ENCODE measurements around the gene MAP2K1.
"Not testable (repeated sequence)": the region's sequence is repeated elsewhere in the genome, so short reads cannot be mapped to it uniquely, and the experiment has no call there.

Gene MAP2K1

DNA sequence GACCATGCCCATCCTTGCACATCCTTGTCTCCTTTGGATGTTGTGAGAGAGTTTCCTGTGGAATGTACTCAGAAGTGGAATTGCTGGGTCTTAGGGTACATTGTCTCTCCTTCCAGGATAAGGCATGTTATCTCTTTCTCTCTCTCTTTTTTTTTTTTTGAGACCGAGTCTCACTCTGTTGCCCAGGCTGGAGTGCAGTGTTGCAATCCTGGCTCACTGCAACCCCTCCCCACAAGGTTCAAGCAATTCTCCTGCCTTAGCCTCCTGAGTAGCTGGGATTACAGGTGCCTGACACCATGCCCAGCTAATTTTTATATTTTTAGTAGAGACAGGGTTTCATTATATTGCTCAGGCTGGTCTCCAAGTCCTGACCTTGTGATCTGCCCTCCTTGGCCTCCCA, 6.3 kb downstream of the MAP2K1 start:
- DNase-seq (ENCODE audit: low read depth in 2 of 2): not testable (repeated sequence)

DNA sequence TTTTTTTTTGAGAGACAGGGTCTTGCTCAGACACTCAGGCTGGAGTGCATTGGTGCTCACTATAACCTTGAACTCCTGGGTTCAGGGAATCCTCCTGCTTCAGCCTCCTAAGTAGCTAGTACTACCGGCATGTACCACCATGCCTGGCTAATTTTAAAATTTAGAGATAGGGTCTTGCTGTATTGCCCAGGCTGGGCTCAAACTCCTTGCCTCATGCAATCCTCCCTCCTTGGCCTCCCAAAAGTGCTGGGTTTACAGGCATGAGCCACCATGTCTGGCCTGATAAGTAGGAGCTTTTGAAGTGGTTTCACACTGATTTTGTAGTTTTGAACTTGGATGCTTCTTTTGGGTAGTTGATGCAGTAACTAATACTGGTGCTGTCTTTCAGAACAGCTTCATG, 7.8 kb downstream of the MAP2K1 start:
- no peak for DNase-seq (ENCODE audit: low read depth in 2 of 2)

DNA sequence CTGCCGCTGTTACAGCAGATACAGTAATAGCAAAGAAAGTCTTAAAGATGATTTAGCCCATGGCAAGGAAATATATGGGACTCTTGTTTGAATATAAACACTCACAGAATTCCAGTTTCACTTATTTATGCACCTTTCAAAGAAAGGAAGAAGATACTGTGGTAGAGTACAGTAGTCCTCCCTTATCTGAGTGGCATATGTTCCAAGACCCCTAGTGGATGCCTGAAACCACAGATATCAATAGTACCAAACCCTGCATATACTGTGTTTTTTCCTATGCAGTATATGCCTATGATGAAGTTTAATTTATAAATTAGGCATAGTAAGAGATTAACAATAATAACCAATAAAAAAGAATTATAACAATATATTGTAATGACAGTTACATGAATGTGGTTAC, 8.2 kb downstream of the MAP2K1 start:
- DNase-seq (ENCODE audit: low read depth in 2 of 2): no peak

DNA sequence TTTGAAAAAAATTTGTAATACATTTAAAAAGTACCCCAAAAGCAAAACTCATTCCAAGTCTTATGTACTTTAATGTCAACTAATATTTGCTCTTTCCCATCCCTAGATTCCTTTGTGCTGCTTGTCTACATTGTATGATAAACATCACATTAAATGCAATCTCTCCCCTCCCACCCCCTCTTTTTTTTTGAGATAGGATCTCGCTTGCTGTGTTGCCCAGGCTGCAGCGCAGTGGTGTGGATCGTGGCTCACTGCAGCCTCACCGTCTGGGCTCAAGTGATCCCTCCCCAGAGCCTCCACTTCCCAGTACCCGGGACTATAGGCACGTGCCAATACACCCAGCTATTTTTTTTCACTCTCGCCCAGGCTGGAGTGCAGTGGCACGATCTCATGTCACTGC, 12.6 kb downstream of the MAP2K1 start:
- no peak for DNase-seq (ENCODE audit: low read depth in 2 of 2)

DNA sequence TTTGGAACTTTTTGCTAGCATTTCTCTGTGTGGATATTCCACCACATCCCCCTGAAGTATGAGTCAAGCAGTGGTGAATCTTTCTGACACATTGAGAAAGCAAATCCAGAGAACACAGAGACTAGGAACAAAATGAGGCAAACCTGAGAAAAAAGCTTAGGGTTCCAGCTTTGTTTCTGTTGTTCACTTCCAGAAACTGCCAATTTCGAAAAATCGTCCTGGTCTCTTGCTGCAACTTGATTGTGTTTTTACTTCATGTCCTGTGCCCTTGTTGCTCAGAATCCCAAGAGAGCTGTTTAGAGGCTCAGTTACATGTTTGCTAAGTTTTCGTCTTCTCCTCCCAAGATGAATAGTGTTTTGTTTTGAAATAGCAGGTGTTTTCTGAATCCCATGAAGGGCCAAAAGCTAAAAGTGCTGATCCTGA, 13.7 kb downstream of the MAP2K1 start:
- DNase-seq (ENCODE audit: low read depth in 2 of 2): no peak

DNA sequence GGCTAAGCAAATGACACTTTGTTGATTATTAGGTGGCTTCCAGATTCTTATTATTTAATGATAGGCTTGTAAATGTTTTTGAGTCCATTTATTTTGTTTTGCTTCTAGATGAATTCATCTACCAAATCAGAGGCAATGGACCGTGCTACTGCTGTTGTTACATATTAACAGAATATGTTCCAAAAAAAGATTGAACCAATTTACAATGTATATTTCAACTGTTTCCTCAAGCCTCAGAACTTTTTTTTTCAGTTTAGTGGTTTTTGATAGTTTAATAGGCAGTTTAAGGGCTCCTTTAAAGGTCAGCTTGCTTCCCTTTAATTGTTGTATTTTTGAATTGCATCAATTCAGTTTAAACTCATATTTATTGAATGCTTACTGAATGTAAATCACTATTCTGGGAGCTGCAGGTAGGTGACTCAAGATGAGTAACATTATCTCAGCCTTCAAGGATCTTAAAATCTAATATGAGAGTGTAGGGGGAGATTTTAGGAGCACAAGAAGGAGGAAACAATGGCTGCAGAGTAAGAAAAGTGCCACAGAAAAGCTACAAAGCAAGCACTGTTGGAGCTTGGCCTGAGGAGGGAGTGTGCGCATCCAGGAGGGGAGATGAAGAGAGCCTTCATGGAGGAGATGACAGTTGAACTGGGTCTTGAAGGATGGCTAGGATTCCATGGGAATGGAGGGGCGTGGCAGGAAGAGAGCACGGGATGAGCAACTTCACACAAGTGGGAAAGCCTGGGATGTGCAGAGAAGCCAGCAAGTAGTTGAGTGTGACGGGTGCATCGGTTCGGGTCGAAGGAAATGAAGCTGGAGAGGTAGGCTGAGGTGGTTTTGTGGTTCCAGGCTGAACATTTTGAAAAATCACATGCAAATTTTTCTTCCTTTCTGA, 14.7 kb downstream of the MAP2K1 start:
- DNase-seq (ENCODE audit: low read depth in 2 of 2): no peak

DNA sequence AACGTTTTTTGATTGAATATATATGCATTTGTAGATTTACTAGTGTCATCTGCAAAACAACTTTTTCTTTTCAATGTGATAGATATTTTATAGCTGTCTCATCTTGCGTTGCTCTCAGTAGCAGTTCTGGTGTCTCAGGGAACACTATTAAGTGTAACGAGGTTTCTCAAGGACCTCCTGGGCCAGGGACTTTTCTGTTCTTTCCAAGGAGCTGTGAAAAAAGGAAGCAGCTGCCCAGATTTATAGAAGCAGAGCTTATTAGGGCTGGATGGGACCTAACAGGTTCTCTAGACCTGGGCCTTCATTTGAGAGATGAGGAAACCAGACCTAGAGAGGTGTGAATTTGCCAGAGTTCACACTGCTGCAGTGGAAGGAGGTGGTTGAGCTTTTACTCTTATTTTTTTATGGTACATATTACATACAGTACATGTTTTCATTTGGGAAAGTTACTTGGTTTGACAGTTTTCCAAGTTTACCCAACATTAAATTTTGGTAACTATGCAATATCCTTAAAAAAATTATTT, 16.1 kb downstream of the MAP2K1 start:
- no peak for DNase-seq (ENCODE audit: low read depth in 2 of 2)

DNA sequence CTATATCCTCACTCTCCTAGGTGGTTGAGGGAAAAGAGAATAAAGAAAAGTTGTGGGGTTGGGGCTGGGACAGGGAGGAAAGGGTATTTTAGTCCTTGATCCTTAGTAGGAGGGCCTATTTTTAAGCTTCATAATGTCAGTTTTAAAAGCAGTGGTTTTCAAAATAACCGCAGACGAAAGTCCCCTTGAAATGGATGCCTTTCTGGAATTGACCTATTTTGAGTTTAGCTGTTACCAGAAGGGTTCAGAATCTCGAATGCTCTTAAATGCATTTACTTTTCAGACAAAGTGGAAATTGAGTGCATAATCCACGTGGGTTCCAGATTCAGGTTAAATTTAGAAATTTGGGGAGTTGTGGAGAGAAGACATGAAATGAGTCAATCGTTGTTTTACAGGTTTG, 16.6 kb downstream of the MAP2K1 start:
- no peak for DNase-seq (ENCODE audit: low read depth in 2 of 2)

DNA sequence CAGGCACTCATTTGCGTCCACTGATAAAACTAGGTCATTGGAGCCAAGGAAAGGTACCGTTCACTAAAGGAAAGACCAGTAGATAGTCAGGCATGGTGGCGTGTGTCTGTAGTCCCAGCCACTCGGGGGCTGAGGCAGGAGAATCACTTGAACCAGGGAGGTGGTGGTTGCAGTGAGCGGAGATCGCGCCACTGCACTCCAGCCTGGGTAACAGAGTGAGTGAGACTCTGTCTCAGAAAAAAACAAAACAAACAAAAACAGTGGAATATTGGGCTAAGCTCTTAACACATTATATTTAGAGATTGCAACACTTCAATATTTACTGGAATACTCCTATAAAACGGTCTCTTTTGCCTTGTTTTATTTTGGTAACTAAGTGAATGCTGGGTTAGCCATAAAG, 17.4 kb downstream of the MAP2K1 start:
- no peak for DNase-seq (ENCODE audit: low read depth in 2 of 2)

DNA sequence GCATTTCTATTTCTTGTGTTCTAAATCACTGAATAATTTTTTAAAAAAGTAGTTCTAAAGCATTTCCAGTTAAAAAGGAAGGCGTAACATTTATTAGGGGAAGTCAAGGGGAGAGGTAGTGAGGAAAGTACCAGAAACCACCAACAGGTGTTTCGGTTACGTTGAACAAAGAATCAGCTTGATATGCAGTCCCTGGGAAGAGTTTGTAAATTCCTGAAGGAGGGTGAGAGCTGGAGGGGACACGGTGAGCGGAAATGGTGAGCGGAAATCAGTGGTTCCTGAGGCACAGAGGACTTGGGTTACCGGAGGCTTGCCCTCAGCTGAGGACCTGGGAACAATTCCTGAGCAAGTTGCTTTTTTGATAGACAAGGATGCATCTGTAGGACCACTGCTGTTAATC, 17.8 kb downstream of the MAP2K1 start:
- no peak for DNase-seq (ENCODE audit: low read depth in 2 of 2)

DNA sequence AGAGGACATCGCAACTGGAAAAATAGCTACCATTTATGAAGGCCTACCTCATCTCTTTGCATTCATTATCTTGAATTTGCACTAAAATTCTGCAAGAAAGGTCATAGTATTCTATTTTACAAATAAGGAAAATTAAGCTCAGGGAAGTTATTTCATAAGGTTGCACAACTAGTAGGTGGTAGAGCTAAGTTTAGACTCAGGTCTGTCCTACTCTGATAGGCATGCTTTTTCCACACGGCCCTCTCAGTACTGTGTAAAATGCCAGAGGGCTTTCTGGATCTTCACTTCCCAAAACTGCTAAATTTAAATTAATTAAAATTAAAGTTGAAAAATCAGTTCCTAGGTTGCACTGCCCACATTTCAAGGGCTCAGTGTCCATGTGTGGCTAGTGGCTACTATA, 18.3 kb downstream of the MAP2K1 start:
- no peak for DNase-seq (ENCODE audit: low read depth in 2 of 2)

DNA sequence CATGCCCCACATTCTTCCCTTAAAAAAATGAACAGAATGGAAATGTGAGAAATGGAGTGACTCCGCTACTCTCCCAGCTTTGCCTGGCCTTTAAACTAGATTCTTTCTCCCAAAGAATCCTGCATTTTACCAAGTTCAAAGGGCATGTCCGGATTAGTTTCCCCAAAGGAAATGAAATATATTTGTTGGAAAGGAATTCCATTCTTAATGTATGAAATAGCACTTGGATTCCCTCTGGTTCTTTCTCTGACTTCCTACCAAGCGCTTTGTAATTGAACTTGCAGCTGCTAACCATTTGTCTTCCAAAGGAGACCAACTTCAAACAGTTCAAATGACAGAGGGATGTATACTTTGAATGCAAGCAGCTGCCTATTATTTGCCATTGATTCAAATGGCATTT, 18.9 kb downstream of the MAP2K1 start:
- DNase-seq (ENCODE audit: low read depth in 2 of 2): no peak

DNA sequence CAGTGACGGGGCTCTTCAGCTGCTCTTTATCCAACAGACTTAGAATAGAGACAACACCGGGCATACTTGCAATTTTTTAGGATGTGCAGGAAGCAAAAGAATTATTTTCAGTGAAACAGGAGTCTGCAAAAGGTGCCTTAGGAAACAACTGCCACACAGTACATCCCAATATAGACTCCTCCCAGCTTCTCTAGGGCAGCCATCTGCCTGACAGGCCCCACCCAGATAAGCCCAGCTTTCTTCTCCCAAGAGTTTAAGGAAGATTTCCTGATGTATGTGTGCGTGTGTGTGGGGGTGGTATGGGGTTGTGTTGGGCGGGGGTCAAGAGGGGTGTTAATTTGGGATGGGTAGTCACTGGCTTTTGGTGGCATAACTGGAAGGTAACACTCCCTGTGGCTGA, 21.5 kb downstream of the MAP2K1 start:
- DNase-seq (ENCODE audit: low read depth in 2 of 2): no peak

DNA sequence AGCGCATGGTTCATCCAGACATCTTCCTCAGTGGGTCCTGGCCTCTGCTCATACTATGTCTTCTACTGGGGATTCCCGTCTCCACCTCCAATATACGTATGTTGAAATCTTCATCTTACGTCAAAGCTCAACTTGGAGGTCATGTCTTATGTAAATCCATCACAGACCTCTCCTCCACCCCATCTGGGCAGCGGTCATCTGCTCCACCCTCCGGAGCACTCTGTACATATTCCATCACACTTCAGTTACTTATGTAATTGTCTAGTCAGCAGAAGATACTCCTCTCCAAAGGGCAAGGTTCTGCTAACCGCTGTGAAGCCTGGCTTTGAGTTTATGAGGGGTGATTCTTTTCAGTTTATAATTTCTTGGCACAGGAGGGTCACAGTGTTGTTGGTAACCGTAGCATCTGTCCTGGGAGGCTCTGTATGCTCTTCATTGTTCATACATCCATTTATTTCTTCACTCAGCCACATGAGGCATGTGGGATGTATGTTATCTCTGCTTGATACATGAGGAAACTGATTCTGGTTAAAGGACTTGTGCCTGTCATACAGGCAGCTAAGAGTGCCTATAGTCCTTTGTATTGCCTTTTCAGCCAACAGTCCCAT, 22.1 kb downstream of the MAP2K1 start:
- no peak for DNase-seq (ENCODE audit: low read depth in 2 of 2)

DNA sequence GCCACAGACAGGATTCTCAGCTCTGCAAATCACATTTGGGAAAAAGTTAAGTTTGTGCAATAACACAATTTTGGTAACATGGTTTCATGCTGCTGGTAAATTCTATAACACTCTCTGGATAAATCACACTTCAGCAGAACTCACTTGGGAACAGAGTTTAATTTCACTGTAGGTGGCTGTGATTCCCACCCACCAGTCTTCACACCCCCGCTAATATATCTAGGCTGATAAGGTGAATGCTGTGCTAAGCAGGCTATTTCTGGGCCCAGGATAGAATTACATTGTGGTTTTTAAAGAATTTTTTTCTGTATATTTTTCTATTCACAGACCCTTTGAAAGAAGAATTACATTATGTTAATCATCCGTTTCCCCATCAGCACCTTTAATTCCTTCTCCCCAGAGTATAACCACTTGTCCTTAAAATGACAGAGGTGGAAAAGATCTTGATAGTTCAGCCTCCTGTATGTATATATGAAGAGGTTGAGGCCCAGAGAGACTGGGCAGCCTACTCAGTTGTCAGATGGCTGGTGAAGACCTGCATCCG, 22.9 kb downstream of the MAP2K1 start:
- no peak for DNase-seq (ENCODE audit: low read depth in 2 of 2)

DNA sequence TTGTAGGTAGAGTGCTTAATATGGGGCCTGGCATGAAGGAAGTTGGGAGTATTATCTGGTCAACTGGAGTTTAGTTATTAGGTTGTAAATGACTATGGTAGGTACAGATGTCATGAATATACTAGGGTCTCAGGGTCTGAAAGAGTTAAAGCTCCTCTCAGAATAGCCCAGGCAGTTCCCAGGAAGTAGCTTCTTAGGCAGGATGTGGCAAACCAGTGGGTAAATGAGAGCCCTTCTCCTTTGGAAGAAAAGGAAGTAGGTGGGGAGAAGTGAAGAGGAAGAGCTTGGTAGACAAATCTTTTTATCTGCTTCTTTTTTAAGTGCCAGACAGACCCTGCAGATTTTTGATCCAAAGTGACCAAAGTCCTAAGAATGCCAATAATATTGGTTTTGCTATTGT, 24.5 kb downstream of the MAP2K1 start:
- DNase-seq (ENCODE audit: low read depth in 2 of 2): no peak

DNA sequence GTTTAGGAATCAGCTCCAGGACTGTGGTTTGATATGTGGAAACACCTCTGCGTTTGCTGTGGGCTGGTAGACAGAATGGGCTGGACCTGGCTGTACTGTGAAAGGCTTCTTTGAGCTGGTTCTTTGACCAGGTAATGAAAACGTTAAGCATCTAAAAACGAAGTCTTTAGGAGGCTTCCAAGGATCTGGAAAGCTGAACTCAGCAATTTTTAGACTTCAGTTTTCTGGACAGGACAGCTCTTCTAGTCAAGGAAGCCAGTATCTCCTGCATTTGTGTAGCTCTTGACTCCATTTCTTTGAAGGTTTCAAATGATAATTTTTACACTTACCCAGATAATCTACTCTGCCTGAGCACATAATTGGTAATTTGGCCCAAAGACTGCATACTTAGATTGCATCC, 25.5 kb downstream of the MAP2K1 start:
- no peak for DNase-seq (ENCODE audit: low read depth in 2 of 2)

DNA sequence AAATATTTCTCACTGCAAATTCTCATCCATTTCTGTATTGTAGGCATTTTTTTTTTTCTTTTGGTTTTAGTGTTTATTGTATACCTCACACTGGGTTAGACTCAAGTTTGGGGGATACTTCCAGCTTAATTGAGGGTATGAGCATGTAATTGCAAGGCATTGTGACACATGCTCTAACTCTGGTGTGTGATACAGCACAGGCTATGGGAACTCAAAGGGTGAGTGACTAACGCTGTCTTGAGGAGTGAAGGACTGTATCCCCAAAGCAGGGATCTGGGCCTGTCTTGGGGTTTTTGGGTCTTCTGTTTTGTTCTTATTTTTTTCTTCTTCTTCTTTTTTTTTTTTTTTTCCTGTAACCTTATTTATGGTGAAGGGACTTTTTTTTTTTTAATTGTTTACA, 26.9 kb downstream of the MAP2K1 start:
- DNase-seq (ENCODE audit: low read depth in 2 of 2): no peak

DNA sequence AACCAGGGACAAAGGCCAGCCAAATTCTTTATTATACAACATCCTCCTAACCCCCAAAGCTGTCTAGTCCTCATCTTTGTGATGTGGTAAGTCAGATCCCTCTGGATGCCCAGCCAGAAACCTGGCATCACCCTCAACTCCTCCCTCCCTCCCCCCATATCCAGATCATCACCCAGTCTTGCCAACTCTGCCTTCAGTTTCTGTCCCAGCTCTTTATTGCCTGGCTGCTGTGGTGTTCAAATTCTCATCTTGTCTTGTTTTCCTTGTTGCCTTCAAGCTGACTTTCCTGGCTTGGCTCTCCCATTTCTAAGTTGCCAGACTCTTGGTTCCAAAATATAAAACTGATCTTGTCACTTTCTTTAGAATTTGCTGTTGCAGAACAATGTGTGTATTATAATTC, 28.6 kb downstream of the MAP2K1 start:
- no peak for DNase-seq (ENCODE audit: low read depth in 2 of 2)

DNA sequence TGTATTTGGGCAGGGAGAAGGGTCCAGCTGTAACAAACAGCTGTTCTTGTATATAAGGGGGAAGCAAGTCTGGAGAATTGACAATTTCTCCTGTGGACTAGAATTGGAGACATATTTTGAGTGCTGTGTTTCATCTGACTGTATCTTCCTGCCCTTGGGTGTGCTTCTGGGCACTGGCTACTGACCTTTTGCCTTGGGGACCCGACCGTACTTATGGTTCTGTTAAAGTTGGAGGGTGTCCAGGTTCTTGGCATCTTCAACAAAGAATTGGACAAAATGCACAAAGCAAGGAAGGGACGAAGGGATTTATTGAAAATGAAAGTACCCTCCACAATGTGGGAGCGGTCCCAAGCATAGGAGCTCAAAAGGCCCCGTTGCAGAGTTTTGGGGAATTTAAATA, 31.0 kb downstream of the MAP2K1 start:
- DNase-seq (ENCODE audit: low read depth in 2 of 2): no peak

DNA sequence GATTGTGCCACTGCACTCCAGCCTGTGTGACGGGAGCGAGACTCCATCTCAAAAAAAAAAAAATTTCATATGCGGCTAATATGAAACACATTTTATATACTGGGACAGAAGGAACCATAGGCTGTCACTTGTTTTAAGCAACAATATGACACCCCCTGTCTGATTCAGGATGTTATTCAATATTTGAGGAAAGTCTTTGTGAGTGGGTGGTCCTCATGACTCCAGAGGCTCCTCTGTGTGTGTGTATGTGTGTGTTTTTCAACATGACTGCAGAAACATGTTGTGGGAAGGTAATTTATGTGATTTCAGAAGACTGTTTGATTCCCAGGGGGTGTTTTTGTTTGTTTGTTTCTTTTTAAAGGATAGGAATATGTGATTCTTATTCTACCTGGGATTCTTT, 32.8 kb downstream of the MAP2K1 start:
- no peak for DNase-seq (ENCODE audit: low read depth in 2 of 2)

DNA sequence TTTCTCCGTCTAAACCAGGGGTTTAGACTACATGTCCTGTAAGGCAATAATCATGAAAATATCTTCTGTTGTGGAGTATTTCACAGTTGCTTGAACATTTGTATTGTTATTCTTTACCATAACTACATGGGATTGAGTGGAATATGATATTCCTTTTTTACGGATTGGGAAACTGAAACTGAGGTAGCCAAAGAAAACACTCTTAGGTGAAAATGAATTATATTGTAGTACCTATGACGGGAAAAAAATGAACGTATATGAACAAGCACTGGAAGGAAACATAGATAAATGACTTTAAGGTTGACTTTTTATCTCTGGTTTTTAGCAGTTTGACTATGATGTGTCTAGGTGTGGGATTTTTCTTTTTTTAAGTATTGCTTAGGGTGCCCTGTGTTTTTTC, 35.6 kb downstream of the MAP2K1 start:
- no peak for DNase-seq (ENCODE audit: low read depth in 2 of 2)

DNA sequence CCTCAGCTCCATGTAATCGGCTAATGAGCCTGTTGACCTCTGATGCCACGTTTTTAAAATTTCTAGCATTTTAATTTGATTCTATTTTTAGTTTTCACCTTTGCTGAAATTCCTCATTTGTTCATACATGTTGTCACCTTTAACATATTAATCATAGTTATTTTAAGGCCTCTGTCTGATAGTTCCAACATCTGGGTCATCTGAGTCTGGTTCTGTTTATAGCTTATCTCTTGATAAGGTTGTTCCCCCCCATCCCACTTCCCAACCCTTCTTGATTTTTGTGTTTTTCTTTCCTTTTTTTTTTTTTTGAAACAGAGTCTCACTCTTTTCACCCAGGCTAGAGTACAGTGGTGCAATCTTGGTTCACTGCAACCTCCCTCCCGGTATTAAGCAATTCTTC, 36.4 kb downstream of the MAP2K1 start:
- DNase-seq (ENCODE audit: low read depth in 2 of 2): no peak

All from stimulated activated CD8-positive, alpha-beta memory T cell treated with anti-CD3 and anti-CD28 coated beads, Interleukin-7, amount 100 ng/mL, for 1 hour (primary cell).